Cardiac muscle cell (in vitro differentiated cells and primary cell): ENCODE measurements around the gene TREM2. TPM values are rescaled to one million over a fixed set of nuclear protein-coding genes. Genes with fewer than 3 reads are reported as not detected.

Source experiments
- DNase-seq, 2 donors: peaks; one replicate each; pipeline versions ENCODE4 v3.0.0 to v3.0.0-alpha.2; 2010 to 2017; ENCODE audit warnings: low read depth in 1 of 2, low spot score in 1 of 2
- H3K27ac ChIP-seq: fragments of 200-600 bp; sonication (generic); 2 replicates; pipeline ENCODE4 v1.5.1; 2016
- H3K27me3 ChIP-seq: fragments of 200-600 bp; sonication (generic); 2 replicates; pipeline ENCODE4 v1.6.0; 2016; ENCODE audit warnings: control low read depth
- H3K36me3 ChIP-seq: fragments of 200-600 bp; sonication (generic); 2 replicates; pipeline ENCODE4 v1.5.1; 2016; ENCODE audit warnings: control low read depth
- H3K4me1 ChIP-seq: fragments of 200-600 bp; sonication (generic); 2 replicates; pipeline ENCODE4 v1.8.1; 2017; ENCODE audit warnings: low read depth, mild to moderate bottlenecking, mixed run types
- H3K4me3 ChIP-seq: fragments of 200-600 bp; sonication (generic); 2 replicates; pipeline ENCODE4 v1.5.1; 2016; ENCODE audit warnings: mild to moderate bottlenecking
- H3K9me3 ChIP-seq: fragments of 200-600 bp; sonication (generic); 2 replicates; pipeline ENCODE4 v1.5.1; 2017; ENCODE audit warnings: low read depth, mild to moderate bottlenecking, control low read depth
- CTCF ChIP-seq: IDR thresholded peaks from 2 replicates; pipeline ENCODE4 v1.5.1; 2012; ENCODE audit warnings: low read depth, mild to moderate bottlenecking, low read length
- polyA plus RNA-seq: library from polyadenylated mRNA; unstranded; fragments of >200 nt; fragmentation: Nextera tagmentation; extraction: Ambion mirVana; gene quantifications from 2 replicates; pipeline ENCODE4 v1.2.1, GENCODE V29; 2016
- total RNA-seq: library from RNA; depleted of rRNA; stranded (reverse); fragments of >200 nt; gene quantifications from 2 replicates; pipeline ENCODE4 v1.2.3, GENCODE V29; 2016

Gene TREM2
- total and polyA plus RNA-seq, 2 experiments from 2014 or later: not detected

GRCh38 chr6:41200901-41201763, 38.2 kb upstream of the TREM2 start, which contains the start of gene TREML2:
Gene TREML2, minus strand, starts transcription at chr6:41201149. Its CDS starts 141 bp downstream, at chr6:41201008.
- no peaks in the 10 kb centered on the region for H3K9me3 ChIP-seq
- no peak for TF ChIP-seq CTCF
- H3K4me3 ChIP-seq: no peak within 1 kb of the TSS
- H3K36me3 ChIP-seq: no peaks in the 10 kb centered on the region
- no peak for DNase-seq
- peaks cover under 1% of the 10 kb centered on the region for H3K27me3 ChIP-seq
- H3K4me1 ChIP-seq: peaks cover 7% of the 10 kb centered on the region
- H3K27ac ChIP-seq: no peak within 1 kb of the TSS

GRCh38 chr6:41200296-41200900, 37.5 kb upstream of the TREM2 start:
- Histone ChIP-seq H3K4me3 (no peak overlapping the region), H3K27me3 (peaks cover 7% of the 10 kb centered on the region), H3K36me3 (no peaks in the 10 kb centered on the region), H3K4me1 (peaks cover 7% of the 10 kb centered on the region), H3K9me3 (no peaks in the 10 kb centered on the region), H3K27ac (no peak overlapping the region)
- TF ChIP-seq CTCF: no peak
- peak in 1 of 2 donors; percentile 75 for DNase-seq

GRCh38 chr6:41199552-41200246, 36.8 kb upstream of the TREM2 start:
- peaks cover 7% of the 10 kb centered on the region for H3K27me3 ChIP-seq
- no peaks in the 10 kb centered on the region for H3K36me3 ChIP-seq
- no peak for TF ChIP-seq CTCF
- H3K4me3 ChIP-seq: no peak overlapping the region
- H3K4me1 ChIP-seq: peaks cover 7% of the 10 kb centered on the region
- H3K9me3 ChIP-seq: no peaks in the 10 kb centered on the region
- DNase-seq: no peak
- no peak overlapping the region for H3K27ac ChIP-seq

GRCh38 chr6:41197234-41197633, 34.3 kb upstream of the TREM2 start:
- Histone ChIP-seq H3K4me1 (peaks cover 7% of the 10 kb centered on the region), H3K4me3 (no peak overlapping the region), H3K27ac (no peak overlapping the region), H3K36me3 (no peaks in the 10 kb centered on the region), H3K27me3 (peaks cover 7% of the 10 kb centered on the region), H3K9me3 (no peaks in the 10 kb centered on the region)
- TF ChIP-seq CTCF: no peak
- no peak for DNase-seq

- H3K27me3 ChIP-seq: peaks cover 7% of the 10 kb centered on the region
- H3K27ac ChIP-seq: no peak overlapping the region
- DNase-seq: no peak
- H3K9me3 ChIP-seq: no peaks in the 10 kb centered on the region
- H3K4me1 ChIP-seq: no peaks in the 10 kb centered on the region
- H3K4me3 ChIP-seq: no peak overlapping the region
- H3K36me3 ChIP-seq: no peaks in the 10 kb centered on the region
- no peak for TF ChIP-seq CTCF
Observed at GRCh38 chr6:41194386-41194785, 31.5 kb upstream of the TREM2 start.
